Testis (tissue), 2 donors: ENCODE data around the gene HSPBP1.

Experiments used
- CTCF ChIP-seq, 3 experiments: fragments of 450-650 bp in 2 of 3; fragments of 200-600 bp in 1 of 3; sonication (generic) in 1 of 3; IDR thresholded peaks; one replicate each; pipeline ENCODE4 v1.5.1; 2016 to 2019; ENCODE audit warnings: antibody characterized with exemption in 3 of 3, mild to moderate bottlenecking in 2 of 3, moderate library complexity in 1 of 3
- POLR2A ChIP-seq: fragments of 450-650 bp; IDR thresholded peaks from one replicate; pipeline ENCODE4 v1.6.1; 2017; ENCODE audit warnings: antibody characterized with exemption, mild to moderate bottlenecking, moderate library complexity

GRCh38 chr19:55216461-55217198, 63.3 kb downstream of the HSPBP1 start:
- TF ChIP-seq CTCF (IDR thresholded peaks at IDR 0.05) (no peak), POLR2A (no peak)
